Glomerular visceral epithelial cell (primary cell): ENCODE results near the gene SEMA4C.

Experiments
- DNase-seq: peaks from one replicate; pipeline ENCODE4 v3.0.0-alpha.2; 2016; ENCODE audit errors: extremely low spot score

Gene SEMA4C

GRCh38 chr2:96822786-96823185 is 47.1 kb downstream of the SEMA4C start:
- DNase-seq = no peak

- no peak for DNase-seq
Observed at GRCh38 chr2:96821113-96821675, 48.7 kb downstream of the SEMA4C start.

GRCh38 chr2:96819876-96820511 is 49.9 kb downstream of the SEMA4C start:
- no peak for DNase-seq

- DNase-seq = no peak
Observed at GRCh38 chr2:96819128-96819875, 50.6 kb downstream of the SEMA4C start.

- DNase-seq = no peak
Observed at GRCh38 chr2:96817882-96818281, 52.0 kb downstream of the SEMA4C start.

GRCh38 chr2:96816836-96817702 is 52.8 kb downstream of the SEMA4C start:
- no peak for DNase-seq

GRCh38 chr2:96816127-96816835 is 53.6 kb downstream of the SEMA4C start, which contains the start of gene CNNM3:
TSS of gene CNNM3 (plus strand) at chr2:96816268. CDS start at chr2:96816278, 10 bp downstream.
- peak; percentile 96 for DNase-seq

GRCh38 chr2:96815326-96816126 is 54.4 kb downstream of the SEMA4C start:
- peak; percentile 48 for DNase-seq

- no peak for DNase-seq
Observed at GRCh38 chr2:96813656-96814055, 56.2 kb downstream of the SEMA4C start.

GRCh38 chr2:96811917-96812316 is 58.0 kb downstream of the SEMA4C start:
- no peak for DNase-seq

GRCh38 chr2:96810783-96811192 is 59.1 kb downstream of the SEMA4C start:
- DNase-seq = no peak

- DNase-seq = no peak
Observed at GRCh38 chr2:96809951-96810782, 59.7 kb downstream of the SEMA4C start.
